HepG2 (cell line): Measurements from ENCODE around the gene GLIS1. TPM values are rescaled to one million over a fixed set of nuclear protein-coding genes. Genes with fewer than 3 reads are reported as not detected.

Experiments used
- ATAC-seq: fragments of 200-7000 bp; cut with Tn5 transposase; 3 replicates; pipeline ENCODE4 v1.9.1; 2020; ENCODE audit warnings: mild to moderate bottlenecking, moderate library complexity
- BruUV-seq: library from RNA; stranded (reverse); fragments of 400-500 nt; replicated peaks from 2 replicates; lab custom pipeline; 2021; lab: Mats Ljungman, UMichigan
- CTCF ChIA-PET: fragments of 300-600 bp; formaldehyde crosslinking; extraction: SDS; loops from one replicate; lab custom pipeline; 2021; ENCODE audit warnings: low total read pairs, inconsistent platforms, low intra/inter-chr PET ratio; lab: Yijun Ruan, JAX
- POLR2A ChIA-PET: fragments of 350-600 bp; sonication (Branson Sonifier 250); formaldehyde crosslinking; loops from one replicate; lab custom pipeline; 2020; ENCODE audit warnings: antibody characterized with exemption, inconsistent platforms; lab: Yijun Ruan, JAX
- DNase-seq: peaks from one replicate; pipeline ENCODE4 v3.0.0-alpha.2; 2015; ENCODE audit warnings: low spot score
- FAIRE-seq: peaks from 3 replicates; lab custom pipeline; 2011; peaks lifted over from hg19 to GRCh38; lab: Jason Lieb, UNC
- H2AFZ ChIP-seq: one replicate; pipeline ENCODE4 v1.6.1; 2011; ENCODE audit warnings: low read length, inconsistent platforms
- H3K27ac ChIP-seq: fragments of 300-600 bp; 3 replicates; pipeline ENCODE4 v1.8.0; 2011; ENCODE audit warnings: mixed run types, mild to moderate bottlenecking, mixed read lengths, low read length, inconsistent platforms; ENCODE audit not compliant: insufficient read depth; ENCODE audit errors: extremely low read length
- H3K27me3 ChIP-seq, 2 experiments: fragments of 200-600 bp in 1 of 2; 2 replicates in 1 of 2; 3 replicates in 1 of 2; pipeline versions ENCODE4 v1.6.0 to v1.8.0; 2011; ENCODE audit warnings: low read length in 2 of 2, mild to moderate bottlenecking in 2 of 2, moderate library complexity in 2 of 2, inconsistent platforms in 1 of 2; ENCODE audit not compliant: insufficient read depth in 2 of 2, control insufficient read depth in 1 of 2
- H3K36me3 ChIP-seq, 2 experiments: fragments of 200-600 bp in 1 of 2; replicated peaks in 1 of 2; 2 replicates in 1 of 2; 3 replicates in 1 of 2; pipeline versions ENCODE4 v1.5.1 to v1.8.0; 2011; ENCODE audit warnings: low read length in 2 of 2, inconsistent platforms in 1 of 2; ENCODE audit not compliant: insufficient read depth in 2 of 2, control insufficient read depth in 1 of 2
- H3K4me1 ChIP-seq: 2 replicates; pipeline ENCODE4 v1.5.1; 2012; ENCODE audit warnings: low read length, inconsistent platforms; ENCODE audit not compliant: insufficient read depth
- H3K4me2 ChIP-seq: 2 replicates; pipeline ENCODE4 v1.6.0; 2011; ENCODE audit warnings: low read depth, low read length, inconsistent platforms
- H3K4me3 ChIP-seq, 3 experiments: fragments of 200-600 bp in 1 of 3; sonication (generic), shearing (Covaris generic) in 1 of 3; replicated peaks in 1 of 3; 2 replicates each; pipeline ENCODE4 v1.5.1; 2011 to 2016; ENCODE audit warnings: low read length in 3 of 3, inconsistent platforms in 2 of 3, low read depth in 2 of 3, mild to moderate bottlenecking in 2 of 3, control low read depth in 1 of 3, mixed read lengths in 1 of 3; ENCODE audit not compliant: insufficient read depth in 1 of 3
- H3K79me2 ChIP-seq: one replicate; pipeline ENCODE4 v1.6.1; 2011; ENCODE audit warnings: low read length, inconsistent platforms; ENCODE audit not compliant: insufficient read depth
- H3K9ac ChIP-seq: 2 replicates; pipeline ENCODE4 v1.6.0; 2011; ENCODE audit warnings: mild to moderate bottlenecking, low read depth, low read length, inconsistent platforms; ENCODE audit not compliant: insufficient read depth
- H3K9me3 ChIP-seq: 2 replicates; pipeline ENCODE4 v1.5.1; 2012; ENCODE audit warnings: mild to moderate bottlenecking, low read length
- H4K20me1 ChIP-seq: 2 replicates; pipeline ENCODE4 v1.6.0; 2011; ENCODE audit warnings: inconsistent platforms, mild to moderate bottlenecking, low read length, moderate library complexity; ENCODE audit not compliant: insufficient read depth
- ISX ChIP-seq: sonication (generic); formaldehyde crosslinking; conservative IDR thresholded peaks from 2 replicates; pipeline ENCODE4 v1.5.0; 2020; ENCODE audit warnings: missing genetic modification reagents
- PRDM15 ChIP-seq: sonication (generic); formaldehyde crosslinking; IDR thresholded peaks from 2 replicates; pipeline ENCODE4 v1.4.0; 2020; ENCODE audit warnings: missing genetic modification reagents
- SMARCE1 ChIP-seq: fragments of 450-650 bp; IDR thresholded peaks from 2 replicates; pipeline ENCODE4 v1.6.1; 2017; ENCODE audit warnings: borderline replicate concordance
- SRSF4 ChIP-seq: fragments of 200-400 bp; formaldehyde crosslinking; IDR thresholded peaks from one replicate; pipeline ENCODE4 v1.6.1; 2018; ENCODE audit warnings: mild to moderate bottlenecking, low read depth, low read length, moderate library complexity; ENCODE audit not compliant: poor library complexity, severe bottlenecking
- USF2 ChIP-seq, 2 experiments: sonication (generic) in 1 of 2; formaldehyde crosslinking in 1 of 2; IDR thresholded peaks; 2 replicates each; pipeline versions ENCODE4 v1.5.1 to v1.6.1; 2011 to 2020; ENCODE audit warnings: borderline replicate concordance in 1 of 2, low read depth in 1 of 2, low read length in 1 of 2, mild to moderate bottlenecking in 1 of 2, missing genetic modification reagents in 1 of 2, moderate library complexity in 1 of 2
- ZBTB7A ChIP-seq: sonication (generic); formaldehyde crosslinking; IDR thresholded peaks from 2 replicates; pipeline ENCODE4 v1.8.0; 2022; ENCODE audit warnings: mild to moderate bottlenecking, missing genetic modification reagents
- ZKSCAN8 ChIP-seq: IDR thresholded peaks from 2 replicates; pipeline ENCODE4 v1.6.1; 2016; ENCODE audit warnings: borderline replicate concordance, missing genetic modification reagents, missing compliant biosample characterization
- ZNF577 ChIP-seq: sonication (generic); formaldehyde crosslinking; IDR thresholded peaks from 2 replicates; pipeline ENCODE4 v1.4.0; 2020; ENCODE audit warnings: mild to moderate bottlenecking, low read depth, missing genetic modification reagents, borderline replicate concordance
- ZNF607 ChIP-seq: sonication (generic); formaldehyde crosslinking; IDR thresholded peaks from 2 replicates; pipeline ENCODE4 v1.5.1; 2020; ENCODE audit warnings: missing genetic modification reagents, mild to moderate bottlenecking, borderline replicate concordance
- ZNF749 ChIP-seq: sonication (generic); formaldehyde crosslinking; IDR thresholded peaks from 2 replicates; pipeline ENCODE4 v1.8.0; 2022; ENCODE audit warnings: mild to moderate bottlenecking, missing genetic modification reagents, moderate library complexity, borderline replicate concordance
- ZSCAN9 ChIP-seq: IDR thresholded peaks from 2 replicates; pipeline ENCODE4 v1.6.1; 2016; ENCODE audit warnings: borderline replicate concordance
- WGBS: methylation state at CpG from one replicate; pipeline ENCODE4 v1.1.6; 2017; ENCODE audit warnings: low lambda C conversion rate; 5-methylcytosine and 5-hydroxymethylcytosine counted together
- in situ Hi-C: cut with HindIII; loops from 2 replicates; pipeline ENCODE4 v1.10.0; 2017; ENCODE audit warnings: low pct_unique_long_range_greater_than_20kb; ENCODE audit not compliant: extremely low pct_ligation_motif_present
- intact Hi-C: fragments of 100-400 bp; cut with micrococcal nuclease; formaldehyde crosslinking; loops from one replicate; pipeline ENCODE4 v1.10.0; 2022; ENCODE audit not compliant: unreplicated experiment
- polyA plus RNA-seq, 8 experiments: library from polyadenylated mRNA; depleted of rRNA in 3 of 8; stranded (reverse) in 7 of 8; unstranded in 1 of 8; fragments of >200 nt; fragmentation: Illumina TruSeq in 4 of 8; extraction: Trizol in 4 of 8; gene quantifications; 2 replicates each; pipeline versions ENCODE4 v1.2.1 to v1.2.3, GENCODE V29; 2011 to 2016; ENCODE audit warnings: low read depth in 4 of 8, missing spikeins in 1 of 8, mixed read lengths in 1 of 8; ENCODE audit not compliant: insufficient read depth in 1 of 8
- total RNA-seq, 5 experiments: library from RNA; depleted of rRNA; stranded (reverse); fragments of >200 nt; fragmentation: Illumina TruSeq; extraction: Trizol; gene quantifications; 2 replicates each; pipeline ENCODE4 v1.2.3, GENCODE V29; 2016; ENCODE audit warnings: low read depth in 1 of 5
- TF ChIP-seq, protein P1 (sequence below): sonication (generic); formaldehyde crosslinking; IDR thresholded peaks from 2 replicates; pipeline ENCODE4 v1.5.0; 2020; ENCODE audit warnings: mild to moderate bottlenecking, missing genetic modification reagents, moderate library complexity

GLIS1 gene
- total and polyA plus RNA-seq, 2 of the 13 experiments (the other 11 are each of a cell fraction or from before 2014, with no cell fraction given): 0.03 TPM; not detected in 1

GRCh38 chr1:53656747-53657530 is 82.0 kb downstream of the GLIS1 start (continued):
- no peak for TF ChIP-seq ISX

DNA sequence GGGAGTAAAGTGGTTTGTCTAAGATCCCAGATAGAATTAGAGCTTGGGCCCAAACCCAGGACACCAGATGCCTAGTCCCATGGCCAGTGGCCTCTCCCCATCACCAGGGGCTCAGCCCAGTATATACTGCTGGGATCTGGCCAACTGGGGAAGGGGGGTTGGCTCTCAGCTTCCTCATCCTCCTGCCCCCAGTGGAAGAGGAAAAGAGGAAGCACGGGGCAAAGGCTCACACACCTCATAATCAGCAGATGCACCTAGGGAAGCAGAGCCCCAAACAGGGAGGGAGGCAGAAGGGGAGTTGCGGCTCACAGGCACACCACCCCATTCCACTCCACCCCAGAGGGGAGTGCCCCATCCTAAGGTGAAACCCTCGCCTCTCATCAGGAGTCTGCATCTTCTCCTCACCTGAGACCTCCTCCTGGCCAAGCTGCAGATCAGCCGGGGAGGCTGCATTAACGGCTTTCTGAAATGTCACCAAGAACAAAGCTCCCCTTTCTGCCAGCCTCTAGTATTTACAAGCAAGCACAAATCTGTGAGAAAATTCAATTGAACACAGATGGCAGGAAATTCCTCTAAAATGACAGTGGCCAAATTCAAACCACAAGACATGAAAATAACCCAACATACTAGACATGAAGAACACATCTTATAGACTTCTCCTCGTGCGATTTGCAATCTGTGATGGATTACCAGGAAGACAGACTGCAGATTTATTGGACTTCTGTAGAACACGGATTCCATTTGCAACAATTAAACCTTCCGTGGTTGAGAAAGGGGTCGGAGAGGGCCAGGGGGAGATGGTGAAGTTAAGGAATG is 82.8 kb downstream of the GLIS1 start:
- TF ChIP-seq USF2 (IDR thresholded peaks at IDR 0.05; ENCODE audit: low read depth, low read length) (no peak), USF2 (CRISPR knock-in tag; IDR thresholded peaks at IDR 0.05; ENCODE audit: borderline replicate concordance) (no peak), ZBTB7A (no peak), ZNF607 (CRISPR knock-in tag) (no peak), PRDM15 (CRISPR knock-in tag) (no peak), ZNF749 (CRISPR knock-in tag) (no peak), ZKSCAN8 (no peak), ZNF577 (CRISPR knock-in tag) (no peak), SMARCE1 (no peak), ZSCAN9 (CRISPR knock-in tag) (no peak), SRSF4 (no peak)
- TF ChIP-seq, protein P1, sequence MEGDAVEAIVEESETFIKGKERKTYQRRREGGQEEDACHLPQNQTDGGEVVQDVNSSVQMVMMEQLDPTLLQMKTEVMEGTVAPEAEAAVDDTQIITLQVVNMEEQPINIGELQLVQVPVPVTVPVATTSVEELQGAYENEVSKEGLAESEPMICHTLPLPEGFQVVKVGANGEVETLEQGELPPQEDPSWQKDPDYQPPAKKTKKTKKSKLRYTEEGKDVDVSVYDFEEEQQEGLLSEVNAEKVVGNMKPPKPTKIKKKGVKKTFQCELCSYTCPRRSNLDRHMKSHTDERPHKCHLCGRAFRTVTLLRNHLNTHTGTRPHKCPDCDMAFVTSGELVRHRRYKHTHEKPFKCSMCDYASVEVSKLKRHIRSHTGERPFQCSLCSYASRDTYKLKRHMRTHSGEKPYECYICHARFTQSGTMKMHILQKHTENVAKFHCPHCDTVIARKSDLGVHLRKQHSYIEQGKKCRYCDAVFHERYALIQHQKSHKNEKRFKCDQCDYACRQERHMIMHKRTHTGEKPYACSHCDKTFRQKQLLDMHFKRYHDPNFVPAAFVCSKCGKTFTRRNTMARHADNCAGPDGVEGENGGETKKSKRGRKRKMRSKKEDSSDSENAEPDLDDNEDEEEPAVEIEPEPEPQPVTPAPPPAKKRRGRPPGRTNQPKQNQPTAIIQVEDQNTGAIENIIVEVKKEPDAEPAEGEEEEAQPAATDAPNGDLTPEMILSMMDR (CRISPR knock-in tag): no peak
- no peaks in the 10 kb centered on the region for H4K20me1 ChIP-seq
- H3K4me3 ChIP-seq: no peak overlapping the region
- no peak overlapping the region for H3K27ac ChIP-seq
- in situ Hi-C loops: no loop called here
- H3K36me3 ChIP-seq: no peaks in the 10 kb centered on the region
- H3K27me3 ChIP-seq: peaks cover 8 to 43% of the 10 kb centered on the region in 2 experiments; a peak in 4 of 5 replicates
- intact Hi-C loops: no loop called here
- H3K4me2 ChIP-seq: no peak overlapping the region
- BruUV-seq: no TSS peak
- DNase-seq (no peak), ATAC-seq (no peak), FAIRE-seq (no peak)
- WGBS: 38% methylated on average over 7 of the region's 10 CpGs
- CTCF ChIA-PET: no interaction called here
- no peak overlapping the region for H2AFZ ChIP-seq
- H3K9me3 ChIP-seq: no peaks in the 10 kb centered on the region
- no peak overlapping the region for H3K9ac ChIP-seq
- H3K79me2 ChIP-seq: no peaks in the 10 kb centered on the region
- POLR2A ChIA-PET: no interaction called here
- H3K4me1 ChIP-seq: peaks cover 10% of the 10 kb centered on the region
